HG03520 (cell line): Measurements from ENCODE around the gene PERM1.
"Not testable (repeated sequence)": the region's sequence is repeated elsewhere in the genome, so short reads cannot be mapped to it uniquely, and the experiment has no call there.

ENCODE experiments used
- ATAC-seq: cut with Tn5 transposase; IDR thresholded peaks from one replicate; pipeline ENCODE4 v1.9.1; 2021; ENCODE audit warnings: mild to moderate bottlenecking, moderate library complexity; ENCODE audit not compliant: unreplicated experiment

PERM1 gene

DNA sequence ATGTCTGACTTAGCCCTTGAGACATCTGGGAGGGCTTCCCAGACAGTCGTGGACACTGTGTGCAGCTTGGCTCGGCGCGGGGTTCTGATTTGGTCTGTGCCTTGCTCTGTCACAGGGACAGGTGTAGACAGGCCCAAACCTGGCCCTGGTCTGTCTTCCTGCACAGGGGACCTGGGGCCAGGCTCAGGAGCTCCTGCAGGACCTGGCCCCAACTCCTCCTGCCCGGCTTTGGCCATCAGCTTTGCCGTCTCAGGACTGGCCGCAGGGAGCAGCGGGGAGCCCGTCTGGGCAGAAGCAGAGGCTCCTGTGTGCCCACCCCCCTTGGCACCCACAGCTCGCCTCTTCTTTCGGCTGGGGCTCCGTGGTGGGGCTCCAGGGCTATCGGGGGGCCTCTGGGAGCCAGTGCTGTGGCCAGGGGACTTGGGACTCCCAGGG lies 1.7 kb downstream of the PERM1 start:
- no peak for ATAC-seq

DNA sequence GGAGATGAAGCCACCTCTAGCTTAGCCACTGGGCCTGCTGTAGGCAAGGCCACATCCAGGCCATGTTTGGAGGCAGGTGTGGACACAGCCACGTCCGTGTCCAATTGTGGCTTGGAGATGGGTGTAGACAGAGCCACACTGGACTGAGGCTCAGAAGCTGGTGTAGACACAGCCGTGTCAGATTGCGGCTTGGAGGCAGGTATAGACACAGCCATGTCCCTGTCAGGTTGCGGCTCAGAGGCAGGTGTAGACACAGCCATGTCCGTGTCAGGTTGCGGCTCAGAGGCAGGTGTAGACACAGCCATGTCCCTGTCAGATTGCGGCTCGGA lies 2.2 kb downstream of the PERM1 start:
- no peak for ATAC-seq

DNA sequence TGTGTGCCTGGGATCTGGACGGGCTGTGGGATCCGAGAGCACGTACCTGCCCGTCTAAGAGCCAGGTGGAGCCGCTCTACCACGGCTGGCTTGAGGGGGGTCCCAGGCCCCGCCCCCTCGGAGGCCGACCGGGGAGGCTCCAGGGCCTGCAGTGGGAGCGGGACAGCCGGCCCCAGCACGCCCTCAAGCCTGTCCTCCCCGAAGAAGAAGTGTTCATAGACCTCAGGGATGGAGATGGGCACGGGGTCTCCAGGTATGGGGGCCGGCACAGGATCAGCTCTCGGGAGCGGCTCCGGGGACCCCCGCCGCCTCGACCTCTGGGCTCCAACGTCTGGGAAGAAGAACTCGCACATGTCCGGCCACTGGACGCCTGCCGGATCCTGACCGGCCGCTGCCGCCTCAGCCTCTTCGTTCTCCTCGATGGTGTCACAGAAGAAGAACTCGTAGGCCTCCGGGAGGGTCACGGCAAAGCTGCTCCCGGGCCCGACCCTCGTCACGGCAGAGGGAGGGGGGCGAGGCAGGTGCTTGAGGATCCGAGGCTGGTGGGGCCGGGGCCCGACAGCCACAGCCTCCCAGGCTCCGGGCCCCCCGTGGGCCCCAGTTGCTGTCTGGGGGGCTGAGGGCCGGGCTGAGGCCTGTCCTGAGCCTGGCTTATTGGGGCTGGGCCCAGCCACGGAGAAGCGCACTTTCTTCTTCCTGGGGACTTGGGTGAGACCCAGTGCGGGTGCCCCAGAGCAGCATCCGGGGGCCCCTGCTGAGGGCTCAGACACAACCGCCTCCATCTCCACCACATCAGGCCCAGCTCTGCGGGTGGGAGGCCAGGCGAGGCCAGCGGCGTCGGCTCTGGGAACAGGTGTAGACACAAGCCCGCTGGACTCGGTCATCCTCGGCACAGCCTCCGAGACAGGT lies 2.8 kb downstream of the PERM1 start:
- ATAC-seq, result no peak

DNA sequence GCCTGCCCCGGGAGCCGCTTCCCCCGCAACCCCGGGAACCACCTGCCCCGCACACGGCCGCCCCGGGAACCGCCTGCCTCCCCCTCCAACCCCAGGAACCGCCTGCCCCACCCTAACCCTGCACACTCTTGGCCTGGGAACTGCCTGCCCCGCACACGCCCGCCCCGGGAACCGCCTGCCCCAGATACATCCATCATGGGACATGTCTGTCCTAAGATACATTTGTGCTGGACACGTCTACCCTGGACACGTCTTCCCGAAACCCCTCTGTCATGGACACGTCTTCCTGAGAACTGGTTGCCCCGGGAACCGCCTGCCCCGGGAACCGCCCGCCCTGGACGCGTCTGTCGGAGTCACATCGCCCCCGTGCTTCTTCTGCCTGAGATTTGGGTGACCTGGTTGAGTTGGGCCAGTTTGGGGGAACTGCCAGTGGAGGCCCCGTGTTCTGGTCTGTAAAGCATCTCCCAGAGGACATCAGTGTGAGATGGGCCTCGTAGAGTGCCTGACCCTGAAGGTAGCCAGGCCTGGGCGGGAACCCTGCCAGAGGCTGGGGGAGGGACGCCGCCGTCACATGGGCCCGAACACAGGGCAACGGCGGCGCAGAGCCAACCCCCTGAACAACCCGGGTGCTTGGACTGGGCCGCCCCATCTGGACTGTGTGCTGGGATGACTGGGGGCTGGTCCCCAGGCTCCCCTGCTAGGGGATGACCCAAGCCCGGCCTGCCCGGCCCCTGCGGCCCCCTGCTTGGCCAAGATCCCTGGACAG lies 3.6 kb downstream of the PERM1 start:
- ATAC-seq, result no peak

DNA sequence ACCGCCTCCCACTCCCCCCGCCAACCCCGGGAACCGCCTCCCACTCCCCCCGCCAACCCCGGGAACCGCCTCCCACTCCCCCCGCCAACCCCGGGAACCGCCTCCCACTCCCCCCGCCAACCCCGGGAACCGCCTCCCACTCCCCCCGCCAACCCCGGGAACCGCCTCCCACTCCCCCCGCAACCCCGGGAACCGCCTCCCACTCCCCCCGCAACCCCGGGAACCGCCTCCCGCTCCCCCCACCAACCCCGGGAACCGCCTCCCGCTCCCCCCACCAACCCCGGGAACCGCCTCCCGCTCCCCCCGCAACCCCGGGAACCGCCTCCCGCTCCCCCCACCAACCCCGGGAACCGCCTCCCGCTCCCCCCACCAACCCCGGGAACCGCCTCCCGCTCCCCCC lies 5.1 kb downstream of the PERM1 start:
- ATAC-seq, result not testable (repeated sequence)

DNA sequence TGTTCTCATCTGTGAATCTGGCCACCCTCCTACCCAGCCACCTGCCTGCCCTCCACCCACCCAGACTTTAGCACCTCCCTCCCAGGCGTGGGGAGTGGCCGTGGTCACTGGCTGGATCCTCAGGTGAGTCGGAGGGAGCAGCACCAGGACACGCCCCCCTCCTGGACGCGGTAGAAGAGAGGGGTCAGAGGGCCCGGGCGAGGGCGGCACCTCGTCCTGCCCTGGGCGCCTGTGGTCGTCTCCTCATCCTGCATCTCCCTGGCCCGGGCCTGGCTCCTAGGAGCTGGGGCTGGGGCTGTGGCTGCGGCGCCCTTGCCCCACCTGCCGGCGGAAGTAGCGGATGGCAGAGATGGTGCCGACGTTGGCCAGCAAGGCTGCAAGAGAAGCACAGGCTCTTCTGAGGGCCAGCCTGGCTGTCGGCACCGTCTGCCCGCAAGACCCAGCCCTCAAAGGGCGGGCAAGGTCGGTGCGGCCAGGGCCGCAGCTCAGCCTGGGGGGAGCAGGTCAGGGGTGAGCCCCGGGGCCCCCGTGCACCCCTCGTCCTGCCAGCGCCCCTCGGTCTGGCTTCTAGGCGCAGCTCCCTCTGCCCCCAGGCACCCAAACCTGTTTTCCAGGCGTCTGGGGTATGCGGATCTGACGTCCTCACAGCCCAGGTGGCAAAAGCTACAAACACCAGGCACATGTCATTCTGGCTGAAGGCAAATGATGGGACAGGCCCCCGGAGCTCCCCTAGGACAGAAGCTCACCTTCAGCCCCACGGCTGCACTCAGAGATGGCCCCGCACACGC lies 5.8 kb downstream of the PERM1 start:
- ATAC-seq, result no peak

DNA sequence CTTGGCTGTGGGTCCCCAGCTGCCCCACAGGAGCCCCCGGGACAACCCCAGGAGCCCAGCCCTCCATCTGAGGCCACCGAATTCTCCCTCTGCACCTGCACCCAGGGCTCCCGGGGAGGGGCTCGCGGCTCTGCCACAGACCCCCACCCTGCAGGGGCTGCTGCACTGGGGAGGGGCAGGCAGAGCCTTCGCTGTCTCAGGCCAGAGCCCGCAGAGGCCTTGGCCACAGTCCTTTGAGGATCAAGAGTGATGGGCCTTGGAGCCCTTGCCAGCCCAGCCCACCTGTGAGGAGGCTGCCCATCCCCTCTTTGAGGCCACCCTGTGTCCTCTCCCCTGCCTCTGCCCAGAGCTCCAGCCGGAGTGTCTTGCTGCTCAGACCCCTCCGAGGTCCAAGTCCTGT lies 6.5 kb downstream of the PERM1 start:
- ATAC-seq, result no peak

DNA sequence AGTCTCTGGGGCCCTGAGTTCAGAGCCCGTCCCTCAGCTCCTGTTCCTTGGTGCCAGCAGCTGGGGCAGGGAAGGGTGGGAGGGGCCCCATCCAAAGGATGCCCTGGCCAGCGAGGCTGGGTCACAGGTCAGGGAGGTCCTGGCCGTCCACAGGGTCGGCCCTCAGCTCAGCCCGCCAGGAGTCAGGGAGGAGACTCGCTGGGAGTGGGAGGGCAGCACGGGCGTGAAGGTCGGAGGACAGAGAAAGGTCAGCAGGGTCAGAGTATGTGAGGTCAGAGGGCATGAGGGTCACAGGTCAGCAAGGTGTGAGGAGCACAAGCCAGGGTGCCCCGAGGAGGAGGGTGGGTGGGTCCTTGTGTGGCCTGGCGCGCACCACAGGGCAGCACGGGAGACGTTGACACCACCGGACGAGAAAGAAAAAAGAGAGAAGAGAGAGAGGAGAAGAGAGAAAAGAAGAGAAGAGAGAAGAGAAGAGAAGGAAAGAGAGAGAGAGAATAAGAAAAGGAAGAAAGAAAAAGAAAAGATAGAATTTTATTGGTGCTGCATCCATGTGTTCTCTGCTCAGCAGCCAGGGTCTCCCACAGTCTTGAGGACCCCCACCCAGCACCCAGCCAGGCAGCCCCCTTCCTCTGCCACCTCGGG lies 7.1 kb downstream of the PERM1 start:
- no peak for ATAC-seq

DNA sequence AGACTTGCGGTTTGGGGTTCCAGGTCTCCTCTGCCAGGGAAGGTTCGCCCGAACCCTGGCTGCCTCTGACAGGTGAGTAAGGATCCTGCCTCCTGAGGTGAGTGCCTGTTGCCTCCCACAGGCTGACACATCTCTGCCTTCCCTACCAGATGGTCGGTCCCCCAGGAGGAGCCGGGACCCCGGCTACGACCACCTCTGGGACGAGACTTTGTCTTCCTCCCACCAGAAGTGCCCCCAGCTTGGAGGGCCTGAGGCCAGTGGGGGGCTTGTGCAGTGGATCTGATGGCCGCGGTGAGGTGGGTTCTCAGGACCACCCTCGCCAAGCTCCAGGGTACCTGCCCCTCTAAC lies 7.6 kb downstream of the PERM1 start:
- ATAC-seq, result no peak

DNA sequence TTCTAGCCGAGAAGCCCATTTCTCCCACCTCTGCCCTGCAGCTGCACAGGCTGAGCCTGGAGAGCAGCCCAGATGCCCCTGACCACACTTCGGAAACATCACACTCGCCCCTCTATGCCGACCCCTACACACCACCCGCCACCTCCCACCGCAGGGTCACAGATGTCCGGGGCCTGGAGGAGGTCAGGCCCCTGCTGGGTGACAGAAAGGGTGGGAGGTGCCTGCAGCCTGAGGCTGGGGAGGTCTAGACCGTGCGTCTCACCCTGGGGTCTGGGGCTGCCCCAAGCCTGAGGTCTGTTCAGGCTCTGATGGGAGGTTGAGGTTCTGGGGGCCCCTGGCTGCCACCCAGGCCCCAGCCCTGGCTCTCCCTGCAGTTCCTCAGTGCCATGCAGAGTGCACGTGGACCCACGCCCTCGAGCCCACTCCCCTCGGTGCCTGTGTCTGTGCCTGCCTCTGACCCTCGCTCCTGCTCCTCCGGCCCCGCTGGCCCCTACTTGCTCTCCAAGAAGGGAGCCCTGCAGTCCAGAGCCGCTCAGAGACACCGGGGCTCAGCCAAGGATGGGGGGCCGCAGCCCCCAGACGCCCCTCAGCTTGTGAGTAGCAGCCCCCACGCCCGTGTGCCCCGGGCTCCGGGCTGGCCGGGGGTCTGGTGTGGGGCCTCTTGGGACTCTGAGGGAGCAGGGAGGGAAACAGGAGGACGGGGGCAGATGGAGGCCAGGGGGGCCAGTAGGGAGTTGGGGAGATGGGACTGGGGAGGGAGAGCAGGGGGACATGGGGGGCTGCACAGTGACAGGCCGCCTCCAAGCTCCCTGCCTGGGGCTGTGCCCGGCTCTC lies 8.2 kb downstream of the PERM1 start:
- no peak for ATAC-seq

DNA sequence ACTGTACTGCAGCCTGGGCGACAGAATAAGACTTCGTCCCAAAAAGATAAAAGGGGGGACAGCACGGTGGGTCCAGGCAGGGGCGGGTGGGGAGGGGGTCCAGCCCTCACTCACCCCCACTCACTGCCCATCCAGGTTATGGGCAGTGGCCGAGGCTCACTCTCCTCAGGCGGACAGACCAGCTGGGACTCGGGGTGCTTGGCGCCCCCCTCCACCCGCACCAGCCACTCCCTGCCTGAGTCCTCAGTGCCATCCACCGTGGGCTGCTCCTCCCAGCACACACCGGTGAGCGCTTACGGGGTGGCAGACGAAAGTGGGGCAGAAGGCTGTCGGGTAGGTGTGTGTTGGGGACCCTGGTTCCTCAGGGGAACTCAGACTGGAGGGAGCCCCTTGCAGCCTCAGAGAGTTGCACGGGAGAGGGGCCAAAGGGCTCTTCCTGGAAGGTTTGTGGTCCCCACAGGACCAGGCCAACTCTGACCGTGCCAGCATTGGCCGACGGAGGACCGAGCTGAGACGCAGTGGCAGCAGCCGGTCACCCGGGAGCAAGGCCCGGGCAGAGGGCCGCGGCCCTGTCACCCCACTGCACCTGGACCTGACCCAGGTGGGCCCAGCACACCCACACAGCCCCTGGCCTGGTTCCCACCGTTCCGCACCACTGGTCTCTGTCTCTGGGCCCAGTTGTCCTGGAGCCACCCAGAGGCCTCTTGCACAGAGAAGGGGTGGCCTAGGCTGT lies 9.0 kb downstream of the PERM1 start:
- no peak for ATAC-seq

DNA sequence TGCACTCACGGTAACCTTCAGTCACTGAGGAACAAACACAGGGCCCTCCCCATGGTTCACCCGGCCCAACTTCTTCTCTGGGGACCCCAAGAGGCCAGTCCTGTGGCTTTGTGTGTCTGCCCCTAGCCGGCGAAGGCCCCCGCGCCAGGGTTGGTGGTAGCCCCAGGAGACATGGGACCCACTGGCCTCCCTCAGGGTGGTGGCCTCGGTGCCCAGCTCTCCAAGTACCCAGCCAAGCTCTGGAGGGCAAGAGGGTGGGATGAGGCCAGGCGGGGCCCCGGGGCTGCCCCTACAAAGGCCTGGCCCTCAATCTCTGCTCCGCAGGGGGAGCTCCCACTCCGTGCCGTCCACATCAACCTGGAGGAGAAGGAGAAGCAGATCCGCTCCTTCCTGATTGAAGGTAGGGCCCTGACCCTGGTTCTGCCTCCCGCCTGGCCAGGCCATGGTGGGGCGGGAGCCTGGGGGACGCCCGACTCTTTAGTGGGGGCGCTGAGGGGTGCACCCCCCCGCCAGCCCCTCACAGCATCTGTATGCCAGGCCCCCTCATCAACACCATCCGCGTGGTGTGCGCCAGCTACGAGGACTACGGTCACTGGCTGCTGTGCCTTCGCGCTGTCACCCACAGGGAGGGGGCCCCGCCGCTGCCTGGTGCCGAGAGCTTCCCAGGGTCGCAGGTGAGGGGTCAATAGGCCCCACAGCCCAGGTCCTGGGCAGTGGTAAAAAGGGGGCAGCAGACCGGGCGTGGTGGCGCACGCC lies 10.0 kb downstream of the PERM1 start:
- ATAC-seq, result no peak

DNA sequence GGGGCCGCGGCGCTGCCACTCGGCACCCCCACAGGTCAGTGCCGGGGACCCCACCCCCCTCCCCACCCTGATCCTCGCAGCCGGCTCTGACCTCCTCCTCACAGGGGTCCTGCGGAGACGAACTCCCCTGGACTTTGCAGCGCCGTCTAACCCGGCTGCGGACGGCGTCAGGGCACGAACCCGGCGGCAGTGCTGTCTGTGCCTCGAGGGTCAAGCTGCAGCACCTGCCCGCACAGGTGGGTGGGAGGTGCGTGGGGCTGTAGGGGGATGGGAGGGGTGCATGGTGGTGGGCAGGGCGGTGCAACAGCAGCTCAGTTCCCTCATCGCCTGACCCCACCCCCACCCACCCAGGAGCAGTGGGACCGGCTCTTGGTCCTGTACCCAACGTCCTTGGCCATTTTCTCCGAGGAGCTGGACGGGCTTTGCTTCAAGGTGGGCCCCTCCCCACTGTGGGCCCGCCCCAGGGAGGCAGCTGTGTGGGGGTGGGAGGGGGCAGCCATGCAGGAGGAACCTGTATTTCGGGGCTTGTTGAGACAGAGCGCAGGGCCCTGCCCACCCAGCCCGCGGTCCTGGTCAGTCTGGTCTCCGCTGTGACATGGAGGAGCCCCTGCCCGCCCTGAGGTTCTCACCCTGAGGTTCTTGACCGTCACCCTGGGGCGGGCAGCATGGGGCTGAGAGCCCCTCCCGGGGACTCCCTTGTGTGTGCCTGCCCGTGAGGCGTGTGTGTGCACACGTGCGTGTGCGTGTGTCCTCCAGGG lies 10.7 kb downstream of the PERM1 start:
- no peak for ATAC-seq

DNA sequence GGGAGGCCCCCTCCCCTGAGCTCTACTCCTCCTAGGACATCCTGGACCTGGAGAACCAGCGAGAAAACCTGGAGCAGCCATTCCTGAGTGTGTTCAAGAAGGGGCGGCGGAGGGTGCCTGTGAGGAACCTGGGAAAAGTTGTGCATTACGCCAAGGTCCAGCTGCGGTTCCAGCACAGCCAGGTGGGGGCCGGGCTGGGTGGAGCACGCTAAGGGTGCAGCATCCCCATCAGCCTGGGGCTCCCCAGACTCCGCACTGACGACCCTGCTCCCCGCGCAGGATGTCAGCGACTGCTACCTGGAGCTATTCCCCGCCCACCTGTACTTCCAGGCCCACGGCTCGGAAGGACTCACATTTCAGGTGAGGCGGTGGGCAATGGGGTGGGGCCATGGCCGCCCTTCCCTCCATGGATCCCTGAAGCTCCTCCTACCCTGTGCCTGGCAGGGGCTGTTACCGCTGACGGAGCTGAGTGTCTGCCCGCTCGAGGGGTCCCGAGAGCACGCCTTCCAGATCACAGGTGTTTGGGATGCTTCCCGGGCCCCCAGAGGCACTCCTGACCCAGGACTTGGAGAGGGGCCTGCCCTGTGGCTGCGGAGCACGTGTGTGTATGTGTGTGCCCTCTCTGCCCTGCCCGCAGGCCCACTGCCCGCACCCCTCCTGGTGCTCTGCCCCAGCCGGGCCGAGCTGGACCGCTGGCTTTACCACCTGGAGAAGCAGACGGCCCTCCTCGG lies 11.5 kb downstream of the PERM1 start:
- ATAC-seq, result no peak

DNA sequence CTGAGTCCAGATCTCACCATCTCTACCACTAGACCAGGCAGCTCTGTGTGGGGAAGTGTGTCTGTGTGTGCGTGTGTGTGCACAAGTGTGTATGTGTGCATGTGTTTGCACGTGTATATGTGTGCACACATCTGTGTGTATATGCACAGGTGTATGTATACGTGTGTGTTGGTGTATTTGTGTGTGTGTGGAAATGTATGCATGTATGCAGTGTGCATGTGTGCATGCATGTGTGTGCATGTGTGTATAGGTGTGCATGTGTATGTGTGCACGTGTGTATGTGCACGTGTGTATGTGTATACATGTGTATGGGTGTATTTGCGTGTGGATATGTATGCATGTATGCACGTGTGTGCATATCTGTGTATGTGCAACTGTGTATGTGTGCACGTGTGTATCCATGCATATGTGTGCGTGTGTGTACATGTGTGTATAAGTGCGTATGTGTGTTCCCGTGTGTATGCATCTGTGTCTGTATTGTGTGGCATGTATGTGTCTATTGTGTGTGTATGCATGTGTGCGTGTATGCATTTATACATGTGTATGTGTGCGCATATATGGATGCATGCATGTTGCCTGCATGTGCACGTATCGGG lies 12.5 kb downstream of the PERM1 start:
- ATAC-seq, result no peak

DNA sequence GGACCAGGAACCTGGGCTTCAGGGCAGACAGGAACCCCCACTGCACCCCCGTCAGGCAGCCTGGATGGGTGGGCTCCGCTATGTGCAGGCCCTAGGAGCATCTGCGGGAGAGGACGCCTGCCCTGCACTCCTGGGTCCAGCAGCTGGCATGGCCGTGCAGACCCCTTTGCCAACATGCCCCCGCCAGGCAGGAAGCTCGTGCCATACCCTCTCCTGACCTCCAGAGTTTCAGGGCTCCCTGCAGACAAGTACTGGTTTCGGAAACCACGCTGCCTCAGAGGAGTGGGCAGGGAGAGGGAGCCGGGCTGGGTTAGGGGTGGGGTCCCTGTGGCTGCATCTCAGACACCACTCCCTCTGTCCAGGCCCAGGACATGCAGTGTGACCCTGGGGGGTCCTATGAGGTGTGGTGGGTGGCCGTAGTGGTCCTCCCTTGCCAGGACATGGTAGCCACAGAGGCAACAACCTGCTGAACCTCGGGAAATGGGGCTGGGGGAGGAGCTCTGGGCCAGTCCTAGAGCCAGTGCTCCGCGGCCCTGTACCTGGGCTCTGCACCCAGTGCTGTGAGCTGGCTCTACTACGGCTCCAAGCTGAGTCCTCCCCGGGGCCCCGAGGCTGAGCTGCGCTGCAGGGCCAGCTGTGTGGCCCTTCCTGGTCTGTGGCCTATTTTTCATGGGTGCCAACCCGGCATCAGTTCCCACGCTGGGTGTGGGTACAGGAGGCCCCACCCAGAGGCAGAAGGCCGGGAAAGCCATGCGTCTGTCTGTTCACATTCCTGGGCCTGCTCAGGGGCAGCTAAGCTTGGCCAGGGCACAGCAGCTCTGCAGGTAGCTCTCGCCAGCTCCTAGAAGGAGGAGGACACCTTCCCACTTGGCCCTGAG lies 14.2 kb downstream of the PERM1 start:
- no peak for ATAC-seq
